OCI-LY3 (cell line): ENCODE data around the gene PRTFDC1.

ENCODE experiments used
- EZH2phosphoT487 ChIP-seq: fragments of 200-600 bp; shearing (Covaris generic); IDR thresholded peaks from 2 replicates; pipeline ENCODE4 v1.6.1; 2018; ENCODE audit warnings: antibody characterized with exemption, mixed run types, low read depth
- TF ChIP-seq, protein P1 (sequence below): fragments of 200-600, 300-600 bp; sonication (generic); IDR thresholded peaks from 2 replicates; pipeline ENCODE4 v1.5.1; 2014; ENCODE audit warnings: antibody characterized with exemption, low read length, low read depth

DNA sequence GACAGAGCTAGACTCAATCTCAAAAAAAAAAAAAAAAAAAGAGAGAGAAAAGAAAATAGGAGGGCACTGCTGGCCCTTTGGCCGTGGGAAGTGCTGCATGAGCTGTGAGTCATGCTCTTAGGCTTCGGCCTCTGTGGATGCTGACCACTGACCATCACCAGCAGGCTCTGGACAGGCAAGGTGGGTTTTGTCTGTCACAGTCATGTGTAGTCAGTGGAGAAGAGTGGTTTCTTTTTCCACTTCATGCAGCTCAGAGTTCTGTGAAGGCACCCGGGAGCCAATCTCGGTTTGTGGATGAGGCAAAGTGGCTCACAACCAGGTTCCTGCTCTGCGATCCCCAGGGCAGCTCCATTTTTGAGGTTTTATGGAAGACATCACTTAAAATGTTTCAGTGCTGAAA, 58.1 kb downstream of the PRTFDC1 start:
- TF ChIP-seq, protein P1, sequence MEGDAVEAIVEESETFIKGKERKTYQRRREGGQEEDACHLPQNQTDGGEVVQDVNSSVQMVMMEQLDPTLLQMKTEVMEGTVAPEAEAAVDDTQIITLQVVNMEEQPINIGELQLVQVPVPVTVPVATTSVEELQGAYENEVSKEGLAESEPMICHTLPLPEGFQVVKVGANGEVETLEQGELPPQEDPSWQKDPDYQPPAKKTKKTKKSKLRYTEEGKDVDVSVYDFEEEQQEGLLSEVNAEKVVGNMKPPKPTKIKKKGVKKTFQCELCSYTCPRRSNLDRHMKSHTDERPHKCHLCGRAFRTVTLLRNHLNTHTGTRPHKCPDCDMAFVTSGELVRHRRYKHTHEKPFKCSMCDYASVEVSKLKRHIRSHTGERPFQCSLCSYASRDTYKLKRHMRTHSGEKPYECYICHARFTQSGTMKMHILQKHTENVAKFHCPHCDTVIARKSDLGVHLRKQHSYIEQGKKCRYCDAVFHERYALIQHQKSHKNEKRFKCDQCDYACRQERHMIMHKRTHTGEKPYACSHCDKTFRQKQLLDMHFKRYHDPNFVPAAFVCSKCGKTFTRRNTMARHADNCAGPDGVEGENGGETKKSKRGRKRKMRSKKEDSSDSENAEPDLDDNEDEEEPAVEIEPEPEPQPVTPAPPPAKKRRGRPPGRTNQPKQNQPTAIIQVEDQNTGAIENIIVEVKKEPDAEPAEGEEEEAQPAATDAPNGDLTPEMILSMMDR, result no peak
- TF ChIP-seq EZH2phosphoT487, result no peak
